Fibroblast of pulmonary artery (primary cell): ENCODE data around the gene KANK2.

ENCODE experiments used
- DNase-seq: peaks from one replicate; pipeline ENCODE4 v3.0.0-alpha.2; 2010; ENCODE audit warnings: low read depth
- H3K4me3 ChIP-seq: replicated peaks from 2 replicates; pipeline ENCODE4 v1.5.1; 2011; ENCODE audit warnings: low read depth, mild to moderate bottlenecking, control low read depth, low read length, moderate library complexity
- TF ChIP-seq, protein P1 (sequence below): IDR thresholded peaks from 2 replicates; pipeline ENCODE4 v1.5.1; 2011; ENCODE audit warnings: mild to moderate bottlenecking, control low read depth, low read length, inconsistent platforms; ENCODE audit errors: missing control alignments

Gene KANK2

DNA sequence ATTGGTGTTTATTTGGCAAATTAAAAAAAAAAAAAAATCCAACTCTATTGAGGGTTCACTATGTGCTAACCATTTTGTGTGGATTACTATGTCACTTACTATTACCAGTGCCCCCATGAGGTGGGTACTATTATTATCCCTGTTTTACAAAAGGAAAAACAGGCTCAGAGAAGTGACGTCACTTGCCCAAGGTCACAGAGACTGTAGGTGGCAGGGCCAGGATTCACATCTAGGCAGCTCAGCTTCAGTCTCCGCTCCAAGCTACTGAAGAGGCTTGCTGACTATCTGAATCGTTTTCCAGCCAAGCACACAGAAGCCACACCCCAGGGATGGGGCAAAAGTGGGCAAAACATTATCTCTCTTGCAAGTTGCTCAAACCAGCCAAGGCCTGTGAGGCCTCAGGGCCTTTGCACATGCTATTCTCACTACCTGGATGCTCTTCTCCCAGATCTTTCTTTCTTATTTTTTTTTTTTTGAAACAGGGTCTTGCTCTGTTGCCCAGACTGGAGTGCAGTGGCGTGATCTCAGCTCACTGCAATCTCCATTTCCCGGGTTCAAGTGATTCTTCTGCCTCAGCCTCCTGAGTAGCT is 37.2 kb upstream of the KANK2 start:
- TF ChIP-seq, protein P1, sequence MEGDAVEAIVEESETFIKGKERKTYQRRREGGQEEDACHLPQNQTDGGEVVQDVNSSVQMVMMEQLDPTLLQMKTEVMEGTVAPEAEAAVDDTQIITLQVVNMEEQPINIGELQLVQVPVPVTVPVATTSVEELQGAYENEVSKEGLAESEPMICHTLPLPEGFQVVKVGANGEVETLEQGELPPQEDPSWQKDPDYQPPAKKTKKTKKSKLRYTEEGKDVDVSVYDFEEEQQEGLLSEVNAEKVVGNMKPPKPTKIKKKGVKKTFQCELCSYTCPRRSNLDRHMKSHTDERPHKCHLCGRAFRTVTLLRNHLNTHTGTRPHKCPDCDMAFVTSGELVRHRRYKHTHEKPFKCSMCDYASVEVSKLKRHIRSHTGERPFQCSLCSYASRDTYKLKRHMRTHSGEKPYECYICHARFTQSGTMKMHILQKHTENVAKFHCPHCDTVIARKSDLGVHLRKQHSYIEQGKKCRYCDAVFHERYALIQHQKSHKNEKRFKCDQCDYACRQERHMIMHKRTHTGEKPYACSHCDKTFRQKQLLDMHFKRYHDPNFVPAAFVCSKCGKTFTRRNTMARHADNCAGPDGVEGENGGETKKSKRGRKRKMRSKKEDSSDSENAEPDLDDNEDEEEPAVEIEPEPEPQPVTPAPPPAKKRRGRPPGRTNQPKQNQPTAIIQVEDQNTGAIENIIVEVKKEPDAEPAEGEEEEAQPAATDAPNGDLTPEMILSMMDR = no peak
- no peak for DNase-seq
- no peak overlapping the region for H3K4me3 ChIP-seq

DNA sequence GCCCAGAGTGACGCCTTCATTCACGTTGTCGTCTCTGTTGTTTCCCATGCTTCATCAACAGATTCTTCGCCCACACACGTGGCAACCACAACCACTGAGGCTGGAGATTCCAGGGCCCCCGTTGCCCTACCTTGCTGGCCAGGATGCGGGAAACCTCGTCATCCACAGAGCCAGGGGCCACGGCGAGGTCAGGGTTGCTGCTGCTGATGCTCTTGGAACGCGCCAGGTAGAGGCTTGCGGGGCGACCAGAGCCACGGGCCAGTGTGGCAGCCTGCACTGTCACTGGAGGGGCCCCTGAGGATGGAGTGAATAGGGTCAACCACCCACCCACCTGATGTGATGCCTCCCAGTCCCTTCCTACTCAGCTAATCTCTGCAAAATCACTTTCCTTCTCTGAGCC is 35.7 kb upstream of the KANK2 start:
- H3K4me3 ChIP-seq = no peak overlapping the region
- TF ChIP-seq, protein P1 = no peak
- no peak for DNase-seq

DNA sequence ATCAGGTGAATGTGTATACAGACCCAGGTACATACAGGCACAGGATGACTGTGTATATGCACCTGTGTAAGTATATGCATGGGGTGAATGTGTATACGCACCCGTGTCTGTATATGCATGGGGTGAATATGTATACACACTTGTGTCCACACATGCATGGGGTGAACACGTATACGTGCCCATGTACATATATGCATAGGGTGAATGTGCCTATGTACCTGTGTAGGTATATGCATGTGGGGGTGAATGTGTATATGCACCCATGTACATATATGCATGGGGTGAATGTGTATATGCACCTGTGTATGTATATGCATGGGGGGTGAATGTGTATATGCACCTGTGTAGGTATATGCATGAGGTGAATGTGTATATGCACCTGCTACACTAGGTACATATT is 35.2 kb upstream of the KANK2 start:
- TF ChIP-seq, protein P1 = no peak
- DNase-seq = no peak
- H3K4me3 ChIP-seq = no peak overlapping the region

DNA sequence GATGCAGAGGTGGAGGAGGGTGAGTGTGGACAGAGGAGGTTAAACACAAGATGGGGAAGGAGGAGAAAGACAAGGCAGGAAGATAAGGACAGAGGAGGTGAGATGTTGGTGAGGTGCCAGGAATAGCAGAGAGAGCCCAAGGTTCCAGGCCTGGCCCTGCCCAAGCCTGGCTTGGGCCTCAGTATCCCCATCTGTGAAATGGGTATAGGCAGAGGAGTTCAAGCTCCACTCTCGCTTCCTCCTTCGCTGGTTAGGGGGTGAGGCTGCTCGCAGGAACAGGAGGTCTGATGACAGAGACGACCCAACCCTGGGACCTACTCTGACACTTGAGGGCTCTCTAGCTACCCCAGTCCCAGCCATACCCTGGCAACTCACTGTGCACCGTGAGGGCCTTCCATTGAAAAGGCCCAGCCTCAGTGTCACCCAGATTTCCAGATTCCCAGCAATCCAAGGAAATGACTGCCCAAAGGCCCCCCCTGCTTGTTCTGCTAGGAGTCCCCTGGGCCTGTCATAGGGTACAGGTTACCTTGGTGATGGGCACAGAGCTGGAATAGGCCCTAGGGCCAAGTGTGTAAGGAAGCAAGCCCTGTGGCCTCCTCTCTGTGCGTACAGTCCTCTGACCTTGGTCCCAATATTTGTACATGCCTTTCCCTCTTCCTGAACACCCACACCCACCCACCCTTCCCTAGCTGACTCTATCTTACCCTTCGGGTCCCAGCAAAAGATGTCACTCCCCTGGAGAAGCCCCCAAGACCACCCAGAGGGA is 33.5 kb upstream of the KANK2 start:
- TF ChIP-seq, protein P1 = no peak
- DNase-seq = no peak

DNA sequence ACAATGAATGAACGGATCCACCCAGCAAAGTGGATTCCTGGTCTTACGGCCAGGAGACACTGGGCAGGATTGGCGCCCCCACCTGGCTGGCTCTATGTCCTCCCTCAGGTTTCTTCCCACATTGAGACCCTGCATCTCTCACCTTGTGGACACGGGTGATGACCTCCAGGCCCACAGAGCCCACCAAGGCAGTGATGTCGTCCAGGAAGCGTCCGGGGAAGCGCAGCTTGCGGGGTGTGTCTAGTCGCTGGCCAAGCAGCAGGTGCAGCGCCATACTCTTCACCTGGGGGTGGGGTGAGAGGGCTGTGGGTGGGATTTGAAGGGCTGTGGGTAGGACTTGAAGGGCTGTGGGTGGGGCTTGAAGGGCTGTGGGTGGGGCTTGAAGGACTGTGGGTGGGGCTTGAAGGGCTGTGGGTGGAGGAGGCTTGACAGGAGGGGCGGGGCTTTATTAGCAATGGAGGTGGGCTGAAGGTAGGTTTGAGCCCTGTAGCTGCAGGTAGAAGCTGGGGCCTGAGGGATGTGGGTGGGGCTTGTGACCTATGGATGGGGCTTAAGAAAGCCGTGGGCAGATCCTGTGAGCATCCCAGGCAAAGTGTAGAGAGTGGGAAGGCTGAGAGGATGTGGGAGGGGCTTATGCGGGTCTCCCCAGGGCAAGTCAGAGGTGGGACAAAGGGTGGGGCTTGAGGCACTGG is 30.0 kb upstream of the KANK2 start:
- TF ChIP-seq, protein P1 = no peak
- H3K4me3 ChIP-seq = no peak overlapping the region
- no peak for DNase-seq

More for the DNA sequence above, 33.5 kb upstream of the KANK2 start:
- H3K4me3 ChIP-seq = no peak overlapping the region

DNA sequence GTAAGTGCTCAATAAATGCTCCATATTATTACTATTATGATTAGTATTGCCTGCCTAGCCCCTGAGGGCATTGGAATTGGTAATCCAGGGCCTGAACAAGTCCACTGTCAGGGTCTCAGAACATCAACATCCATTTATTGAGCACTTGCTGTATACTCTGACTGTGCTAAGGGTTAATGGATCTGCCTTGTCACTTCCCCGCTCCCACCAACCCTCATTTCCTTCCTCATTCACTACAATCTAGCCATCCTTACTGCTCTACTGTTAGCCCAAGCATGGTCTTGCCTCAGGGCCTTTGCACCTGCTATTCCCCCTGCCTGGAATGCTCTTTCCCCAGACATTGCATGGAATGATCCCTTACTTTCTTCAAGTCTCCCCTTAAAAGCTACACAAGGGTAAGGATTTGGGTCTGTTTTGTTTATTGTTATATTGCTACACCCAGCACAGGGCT is 29.4 kb upstream of the KANK2 start:
- DNase-seq = no peak
- no peak overlapping the region for H3K4me3 ChIP-seq
- TF ChIP-seq, protein P1 = no peak
